Stimulated activated CD4-positive, alpha-beta T cell treated with anti-CD3 and anti-CD28 coated beads, TNF-alpha, amount 100 ng/mL, for 1 hour (primary cell): ENCODE results near the gene SECTM1.

Source experiments
- DNase-seq, 3 donors: peaks; one replicate each; pipeline ENCODE4 v3.0.0-alpha.2; 2020; ENCODE audit warnings: low read depth in 3 of 3, low spot score in 1 of 3

SECTM1 gene

GRCh38 chr17:82316651-82317393 lies 16.7 kb downstream of the SECTM1 start:
- no peak for DNase-seq

DNA sequence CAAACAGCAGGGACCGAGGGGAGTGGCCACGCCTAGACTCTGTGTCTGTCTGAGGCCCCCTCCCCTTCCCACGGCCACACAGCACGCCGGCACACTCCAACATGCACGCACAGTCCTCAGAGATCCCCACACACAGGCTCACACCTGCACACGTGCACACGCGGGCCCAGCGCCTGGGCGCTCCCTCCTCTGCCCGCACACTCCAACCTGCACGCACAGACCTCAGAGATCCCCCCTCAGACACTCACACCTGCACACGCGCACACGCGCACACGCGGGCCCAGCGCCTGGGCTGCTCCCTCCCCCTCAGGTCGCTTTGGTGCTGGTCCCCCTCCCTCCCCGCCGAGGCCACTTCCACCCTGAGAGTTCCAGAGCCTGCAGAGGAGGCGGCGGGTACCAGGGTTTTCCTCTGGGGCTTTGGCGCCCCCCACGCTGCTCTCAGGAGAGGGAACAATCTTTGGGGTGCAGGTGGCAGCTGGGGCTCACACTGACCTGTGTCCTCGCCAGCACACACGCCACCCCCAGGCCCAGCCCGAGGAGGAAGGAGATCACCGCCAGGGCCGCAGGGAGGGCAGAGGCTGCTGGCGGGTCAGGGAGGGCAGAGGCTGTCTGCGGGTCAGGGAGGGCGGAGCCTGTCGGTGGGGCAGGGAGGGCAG lies 17.7 kb downstream of the SECTM1 start:
- DNase-seq, result no peak

DNA sequence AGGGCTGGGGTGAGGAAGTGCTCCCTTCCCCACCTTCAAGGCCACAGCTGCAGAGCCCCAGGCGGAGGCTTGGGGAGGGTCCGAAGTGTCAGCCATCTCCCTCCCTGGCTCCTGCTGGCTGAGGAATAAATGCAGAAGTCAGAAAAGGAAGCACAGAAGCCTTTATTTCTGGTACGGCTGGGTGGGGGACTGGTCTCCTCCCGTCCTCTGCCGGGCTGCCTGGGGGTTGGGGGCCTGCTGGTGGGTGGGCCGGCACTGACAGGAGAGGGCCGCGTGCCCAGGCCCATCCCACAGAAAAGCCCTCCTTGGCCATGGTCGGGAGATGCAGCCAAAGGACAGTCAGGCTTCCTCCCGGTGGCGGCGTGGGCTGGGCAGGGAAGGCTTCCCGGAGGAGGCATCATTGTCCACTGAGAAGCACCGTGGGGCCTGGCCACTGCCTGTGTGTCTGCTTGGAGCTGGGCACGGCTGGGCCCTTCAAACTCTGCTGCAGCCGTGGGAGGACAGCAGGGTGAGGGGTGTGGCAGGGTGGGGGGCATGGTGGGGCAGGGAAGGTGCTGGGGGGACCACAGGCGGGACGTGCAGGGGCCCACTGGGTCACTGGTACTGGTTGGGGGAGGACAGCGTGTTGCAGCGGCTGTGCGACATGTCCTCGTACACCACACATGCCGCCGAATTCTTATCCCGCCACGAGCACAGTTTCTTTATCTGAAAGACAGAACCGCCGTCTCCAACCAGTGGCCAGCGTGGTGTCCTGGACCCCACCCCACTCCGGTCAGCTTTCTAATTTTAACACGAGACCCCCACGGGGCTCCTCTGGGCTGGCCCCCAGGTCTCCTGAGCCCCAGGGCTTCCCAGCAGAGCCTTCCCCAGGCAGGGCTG lies 18.6 kb downstream of the SECTM1 start:
- DNase-seq, result no peak

DNA sequence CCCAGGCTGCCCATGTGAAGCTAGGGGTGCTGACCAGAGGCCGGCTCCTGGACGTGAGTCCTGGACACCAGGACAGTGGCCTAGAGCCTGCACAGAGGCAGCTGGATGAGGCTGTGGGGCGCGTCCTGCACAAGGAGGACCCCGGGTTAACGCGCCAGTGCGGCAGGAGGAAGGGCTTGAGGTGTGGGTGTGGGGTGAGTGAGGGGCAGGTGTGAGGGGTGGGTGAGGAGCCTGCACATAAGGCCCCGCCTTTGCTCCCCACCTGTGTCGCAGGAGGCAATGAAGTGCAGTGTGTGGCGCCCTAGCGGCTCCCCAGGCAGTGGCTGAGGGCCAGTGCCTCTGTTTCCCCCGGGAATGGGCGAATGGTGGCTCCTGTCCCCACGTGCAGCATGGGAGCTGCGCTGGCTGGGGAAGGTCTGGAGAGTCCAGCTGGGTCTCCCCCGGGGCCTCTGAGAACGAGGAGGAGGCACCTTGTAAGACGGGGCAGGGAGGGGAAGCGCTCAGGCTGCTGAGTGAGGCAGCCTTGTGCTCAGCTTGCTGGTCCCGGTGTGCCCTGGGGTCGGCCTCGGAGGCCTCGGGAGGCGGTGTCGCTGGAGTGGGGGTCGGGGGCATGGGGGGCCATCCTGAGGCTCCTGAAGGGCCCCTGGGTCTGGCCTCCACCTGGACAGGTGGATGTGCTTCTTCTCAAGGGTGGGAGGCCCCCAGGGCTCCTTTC lies 19.4 kb downstream of the SECTM1 start:
- no peak for DNase-seq

DNA sequence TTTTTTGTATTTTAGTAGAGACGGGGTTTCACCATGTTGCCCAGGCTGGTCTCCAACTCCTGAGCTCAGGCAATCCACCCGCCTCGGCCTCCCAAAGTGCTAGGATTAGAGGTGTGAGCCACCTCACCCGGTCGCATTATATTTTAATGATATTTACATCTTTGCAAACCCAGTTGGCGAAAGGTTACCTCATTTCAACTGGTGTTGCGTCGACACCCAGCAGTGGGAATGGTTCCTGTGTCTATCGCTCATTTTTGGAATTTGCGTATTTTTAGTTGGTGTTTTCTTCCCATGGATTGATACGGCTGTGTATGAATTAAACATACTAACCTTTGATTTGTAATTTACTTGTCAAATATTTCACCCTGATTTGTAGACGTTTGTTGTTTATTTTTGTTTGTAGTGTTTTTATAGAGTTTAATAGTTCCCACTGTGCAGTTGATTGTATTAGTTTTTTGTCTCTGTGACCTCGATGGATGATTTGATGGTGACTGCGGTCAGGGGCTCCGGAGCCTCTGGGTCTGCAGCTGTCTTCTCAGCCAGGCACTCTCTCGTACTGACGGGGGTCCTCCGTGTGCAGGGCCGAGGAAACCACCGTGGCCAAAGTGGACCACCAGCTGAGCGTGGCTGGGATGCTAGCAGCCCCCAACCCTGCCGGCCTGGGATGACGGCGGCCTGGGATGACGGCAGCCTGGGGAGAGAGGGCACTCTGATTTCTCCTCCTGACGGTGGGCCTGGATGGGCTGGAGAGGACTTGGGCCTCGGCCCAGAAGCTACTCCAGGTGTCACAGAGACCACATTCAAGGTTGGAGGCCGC lies 20.2 kb downstream of the SECTM1 start:
- DNase-seq, result no peak

DNA sequence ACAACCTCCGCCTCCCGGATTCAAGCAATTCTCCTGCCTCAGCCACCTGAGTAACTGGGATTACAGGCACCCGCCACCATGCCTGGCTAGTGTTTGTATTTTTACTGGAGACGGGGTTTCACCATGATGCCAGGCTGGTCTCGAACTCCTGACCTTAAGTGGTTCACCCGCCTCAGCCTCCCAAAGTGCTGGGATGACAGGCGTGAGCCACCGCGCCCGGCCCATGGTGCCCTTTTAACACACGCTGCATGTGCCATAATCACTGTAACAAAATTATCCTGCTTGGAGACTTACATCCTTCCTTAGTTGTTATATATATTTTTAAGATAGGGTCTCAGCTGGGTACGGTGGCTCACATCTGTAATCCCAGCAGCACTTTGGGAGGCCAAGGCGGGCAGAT lies 21.6 kb downstream of the SECTM1 start:
- DNase-seq, result no peak

GRCh38 chr17:82310877-82311276 lies 22.7 kb downstream of the SECTM1 start:
- DNase-seq, result no peak

DNA sequence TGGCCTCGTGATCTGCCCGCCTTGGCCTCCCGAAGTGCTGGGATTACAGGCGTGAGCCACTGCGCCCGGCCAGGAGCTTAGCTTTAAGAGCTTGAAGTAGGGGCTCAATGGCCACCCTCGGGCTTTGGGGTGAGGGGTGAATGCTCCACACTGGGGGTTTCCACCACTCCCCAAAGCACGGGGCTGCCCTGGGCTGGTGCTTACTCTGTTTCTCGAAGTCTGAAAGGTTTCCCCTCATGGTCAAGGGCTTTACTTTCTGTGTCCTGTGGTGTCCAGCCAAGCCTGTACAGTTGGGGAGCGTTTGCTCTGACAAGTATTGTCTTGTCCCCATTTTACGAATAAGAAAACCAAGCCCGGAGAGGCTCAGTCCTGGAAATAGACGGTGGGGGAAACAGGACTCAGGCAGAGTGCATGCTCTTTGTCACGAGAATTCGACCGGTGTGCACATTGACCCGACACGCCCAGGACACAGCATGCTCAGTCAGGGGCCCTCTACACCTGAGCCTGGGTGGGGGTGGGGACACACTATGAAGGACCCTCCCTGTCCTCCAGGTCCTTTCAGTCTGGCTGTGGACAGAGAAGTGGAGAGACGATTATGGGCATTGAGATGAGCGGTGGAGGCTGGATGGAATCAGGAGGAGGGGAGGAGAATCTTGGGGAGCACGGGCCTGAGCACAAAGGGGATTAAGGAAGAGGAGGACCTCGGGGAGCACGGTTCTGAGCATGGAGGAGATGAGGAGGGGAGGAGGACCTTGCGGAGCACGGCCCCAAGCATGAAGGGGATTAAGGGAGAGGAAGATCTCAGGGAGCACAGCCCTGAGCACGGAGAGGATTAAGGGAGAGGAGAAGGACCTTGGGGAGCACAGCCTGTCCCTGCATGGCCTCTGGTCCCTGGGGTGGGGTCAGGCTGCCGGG lies 23.7 kb downstream of the SECTM1 start:
- DNase-seq, result no peak

GRCh38 chr17:82305727-82306300 lies 27.8 kb downstream of the SECTM1 start:
- DNase-seq, result no peak

- DNase-seq, result no peak
These were observed 28.5 kb downstream of the SECTM1 start for GRCh38 chr17:82304826-82305726.

DNA sequence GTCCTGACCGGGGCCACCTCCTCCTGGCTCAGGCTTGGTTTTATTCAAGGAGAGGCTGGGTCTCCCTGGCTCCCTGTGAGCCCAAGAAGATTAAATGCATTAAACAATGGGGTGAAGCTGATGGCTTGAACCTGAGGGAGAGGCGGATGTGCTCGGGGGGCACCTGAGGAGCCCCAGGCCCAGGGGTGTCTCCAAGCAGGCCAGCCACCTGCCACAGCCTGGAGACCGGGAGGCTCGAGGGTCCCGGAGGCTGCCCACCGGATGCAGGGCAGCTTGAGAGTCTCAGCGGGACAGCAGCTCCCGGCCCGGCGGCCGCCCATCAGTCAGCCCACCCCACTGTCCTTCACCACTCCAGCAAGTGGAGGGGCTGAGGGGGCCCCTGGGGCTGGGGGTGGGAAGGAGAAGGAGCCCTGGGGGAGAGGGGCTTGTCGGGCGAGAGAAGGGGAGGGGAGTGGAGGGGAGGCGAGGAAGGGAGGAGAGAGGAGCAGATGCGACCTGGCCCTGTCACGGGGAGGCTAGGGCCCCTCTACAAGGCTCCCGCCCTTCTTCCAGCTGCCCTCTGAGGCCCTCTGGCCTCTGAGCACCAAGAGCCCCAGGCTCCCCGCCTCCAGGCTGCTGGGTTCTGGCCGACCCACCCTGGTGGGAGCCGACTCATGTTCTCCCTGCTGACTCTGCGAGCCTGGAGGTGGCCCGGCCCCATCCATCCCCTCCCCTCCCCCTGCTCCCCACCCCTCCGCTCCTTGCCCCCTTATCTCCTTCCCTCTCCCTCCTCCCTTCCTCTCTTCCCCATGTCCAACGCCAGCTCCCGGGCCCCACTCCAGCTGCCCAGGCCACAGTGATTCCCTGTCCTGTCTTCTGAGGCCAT lies 29.4 kb downstream of the SECTM1 start:
- no peak for DNase-seq

DNA sequence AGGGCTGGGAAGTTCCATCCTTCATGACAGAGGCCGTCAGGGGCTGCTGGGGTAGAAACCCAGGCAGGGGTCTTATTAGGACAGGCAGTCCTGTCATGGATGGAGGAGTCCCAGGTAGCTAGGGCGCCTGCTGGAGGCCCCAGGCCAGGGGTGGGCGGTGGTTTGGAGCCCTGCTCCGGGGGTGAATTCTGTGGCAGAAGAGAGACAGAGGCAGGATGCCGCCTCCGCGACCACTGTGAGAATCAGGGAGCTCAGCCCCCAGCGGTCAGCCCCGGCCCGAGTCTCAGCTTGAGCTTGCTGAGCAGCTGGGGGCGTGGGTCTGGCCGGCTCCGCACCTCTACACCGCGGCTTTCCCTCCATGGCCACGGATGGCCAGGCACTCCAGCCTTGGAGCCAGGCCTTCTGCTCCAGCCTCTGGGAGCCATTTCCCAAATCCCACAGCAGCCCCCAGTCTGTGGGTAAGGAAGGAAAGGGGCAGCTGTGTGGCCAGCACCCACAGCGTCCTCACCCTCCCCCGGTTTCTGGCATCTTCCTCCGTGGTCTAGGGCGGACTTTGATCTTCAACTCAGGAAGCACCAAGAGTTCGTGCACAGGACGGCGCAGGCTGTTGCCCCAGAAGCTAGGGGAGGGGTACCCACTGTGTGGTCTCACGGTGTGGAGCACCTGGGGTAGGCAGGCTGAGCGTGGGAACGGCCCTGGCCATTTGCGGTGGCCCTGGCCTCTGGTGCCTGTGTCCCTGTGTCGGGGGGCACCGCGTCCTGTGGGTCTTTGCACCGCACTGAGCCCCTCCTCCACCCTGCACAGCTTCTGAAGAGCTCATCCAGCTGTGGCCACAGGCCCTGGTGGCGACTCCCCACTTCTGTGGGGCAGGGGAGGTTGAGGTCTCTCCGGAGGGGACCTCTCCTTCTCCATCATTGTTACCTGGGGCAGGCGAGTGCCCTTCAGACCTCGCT lies 30.3 kb downstream of the SECTM1 start:
- DNase-seq, result no peak

- no peak for DNase-seq
These were observed 31.0 kb downstream of the SECTM1 start for GRCh38 chr17:82302568-82302963.

DNA sequence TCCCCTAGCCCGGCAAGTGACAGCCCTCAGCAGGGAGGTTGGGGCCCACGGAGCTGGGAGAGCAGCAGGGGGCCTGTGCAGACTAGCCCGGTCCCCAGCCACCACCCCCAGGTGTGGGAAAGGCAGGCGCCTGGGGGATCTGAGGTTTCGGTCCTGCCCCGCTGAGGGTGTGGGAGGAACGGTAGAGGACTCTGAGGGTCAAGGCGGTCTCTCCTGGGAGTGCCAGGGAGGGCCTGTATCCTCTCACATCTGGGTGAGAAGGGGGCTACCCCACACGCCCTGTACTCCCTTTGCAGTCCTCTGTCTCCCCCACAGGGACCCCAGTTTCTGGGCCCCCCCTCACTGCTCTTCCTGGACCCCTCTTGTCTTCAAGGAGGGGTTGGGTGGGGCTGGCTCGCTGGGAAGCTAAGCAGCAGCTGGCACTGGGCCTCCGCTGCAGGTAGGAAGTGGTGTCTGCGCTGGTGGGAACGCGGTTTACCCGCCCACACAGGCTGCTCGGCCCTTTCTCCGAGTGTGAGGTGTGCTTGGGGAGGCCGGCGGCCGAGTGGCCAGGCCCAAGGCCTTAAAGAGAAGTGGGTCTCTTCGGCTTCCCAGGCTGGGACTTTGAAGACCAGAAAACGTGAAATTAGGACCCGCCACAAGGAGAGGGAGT lies 31.5 kb downstream of the SECTM1 start:
- no peak for DNase-seq

GRCh38 chr17:82301300-82301915 lies 32.2 kb downstream of the SECTM1 start:
- DNase-seq, result no peak
